Fibroblast of lung (primary cell): Measurements from ENCODE around the gene PNRC1.

Source experiments
- EZH2 ChIP-seq: IDR thresholded peaks from 2 replicates; pipeline ENCODE4 v1.5.1; 2012; ENCODE audit warnings: low read length, control low read depth, mild to moderate bottlenecking; ENCODE audit errors: missing control alignments
- TF ChIP-seq, protein P1 (sequence below), 2 donors: IDR thresholded peaks in 1 of 2; conservative IDR thresholded peaks in 1 of 2; 1 replicate in 1 of 2; 2 replicates in 1 of 2; pipeline ENCODE4 v1.5.1; 2011 to 2012; ENCODE audit warnings: low read length in 2 of 2, control low read depth in 1 of 2, inconsistent platforms in 1 of 2, low read depth in 1 of 2, mild to moderate bottlenecking in 1 of 2

DNA sequence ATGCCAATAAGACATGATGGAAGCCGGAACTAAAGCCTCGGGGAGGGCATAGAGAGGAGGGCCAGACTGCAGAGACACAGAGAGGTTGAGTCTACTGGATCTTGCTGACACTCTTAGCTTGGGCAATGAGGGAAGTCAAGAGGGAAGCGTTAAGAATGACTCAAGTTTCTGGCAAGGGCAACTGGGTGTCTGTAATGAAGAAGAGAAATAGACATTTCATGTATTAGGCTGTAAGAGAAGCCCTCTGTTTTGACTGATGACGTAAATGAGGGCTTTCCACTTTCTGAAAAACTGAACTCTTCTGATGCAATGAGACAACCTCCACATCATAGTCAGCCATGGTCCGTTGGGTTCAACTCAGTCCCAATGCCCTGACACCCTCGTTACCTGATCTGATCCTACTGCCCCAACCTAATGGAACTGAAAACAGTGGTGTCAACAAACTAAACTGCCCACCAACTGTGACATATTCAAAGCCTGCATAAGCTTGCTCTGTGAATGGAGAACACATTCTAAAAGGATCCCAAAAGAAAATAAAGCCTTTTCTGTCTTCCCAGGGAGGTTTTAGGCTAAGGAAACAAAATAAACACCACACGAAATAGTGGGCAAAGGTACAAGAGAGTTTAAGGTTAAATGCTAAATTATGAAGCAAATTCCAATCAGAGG, 45.8 kb upstream of the PNRC1 start:
- TF ChIP-seq, protein P1, sequence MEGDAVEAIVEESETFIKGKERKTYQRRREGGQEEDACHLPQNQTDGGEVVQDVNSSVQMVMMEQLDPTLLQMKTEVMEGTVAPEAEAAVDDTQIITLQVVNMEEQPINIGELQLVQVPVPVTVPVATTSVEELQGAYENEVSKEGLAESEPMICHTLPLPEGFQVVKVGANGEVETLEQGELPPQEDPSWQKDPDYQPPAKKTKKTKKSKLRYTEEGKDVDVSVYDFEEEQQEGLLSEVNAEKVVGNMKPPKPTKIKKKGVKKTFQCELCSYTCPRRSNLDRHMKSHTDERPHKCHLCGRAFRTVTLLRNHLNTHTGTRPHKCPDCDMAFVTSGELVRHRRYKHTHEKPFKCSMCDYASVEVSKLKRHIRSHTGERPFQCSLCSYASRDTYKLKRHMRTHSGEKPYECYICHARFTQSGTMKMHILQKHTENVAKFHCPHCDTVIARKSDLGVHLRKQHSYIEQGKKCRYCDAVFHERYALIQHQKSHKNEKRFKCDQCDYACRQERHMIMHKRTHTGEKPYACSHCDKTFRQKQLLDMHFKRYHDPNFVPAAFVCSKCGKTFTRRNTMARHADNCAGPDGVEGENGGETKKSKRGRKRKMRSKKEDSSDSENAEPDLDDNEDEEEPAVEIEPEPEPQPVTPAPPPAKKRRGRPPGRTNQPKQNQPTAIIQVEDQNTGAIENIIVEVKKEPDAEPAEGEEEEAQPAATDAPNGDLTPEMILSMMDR (conservative IDR thresholded peaks at IDR 0.05 in 1 of 2, IDR thresholded peaks at IDR 0.05 in 1 of 2; ENCODE audit: low read depth in 1 of 2, low read length in 2 of 2) = no peak
- no peak for TF ChIP-seq EZH2
